H9 (cell line): ENCODE results near the gene CADM1. TPM values are rescaled to one million over a fixed set of nuclear protein-coding genes. Genes with fewer than 3 reads are reported as not detected.

Source experiments
- DNase-seq: peaks from one replicate; pipeline ENCODE4 v3.0.0-alpha.2; 2017
- H2AFZ ChIP-seq: one replicate; pipeline ENCODE4 v1.6.1; 2013; ENCODE audit warnings: mild to moderate bottlenecking, low read length, control low read depth, moderate library complexity
- H2AK5ac ChIP-seq: 2 replicates; pipeline ENCODE4 v1.6.1; 2013; ENCODE audit warnings: low read length, control low read depth, mixed read lengths; ENCODE audit not compliant: insufficient read length
- H2BK120ac ChIP-seq: one replicate; pipeline ENCODE4 v1.6.1; 2013; ENCODE audit warnings: low read depth, mild to moderate bottlenecking, low read length, control low read depth, inconsistent platforms; ENCODE audit not compliant: poor library complexity, severe bottlenecking
- H2BK12ac ChIP-seq: 2 replicates; pipeline ENCODE4 v1.6.1; 2013; ENCODE audit warnings: low read length, control low read depth, mixed read lengths, low read depth; ENCODE audit not compliant: insufficient read length
- H2BK15ac ChIP-seq: 2 replicates; pipeline ENCODE4 v1.6.1; 2013; ENCODE audit warnings: low read depth, low read length, control low read depth
- H2BK20ac ChIP-seq: one replicate; pipeline ENCODE4 v1.6.1; 2013; ENCODE audit warnings: low read depth, mild to moderate bottlenecking, low read length, control low read depth, inconsistent platforms; ENCODE audit not compliant: poor library complexity, severe bottlenecking
- H2BK5ac ChIP-seq: 2 replicates; pipeline ENCODE4 v1.6.1; 2013; ENCODE audit warnings: low read length, control low read depth, mixed read lengths; ENCODE audit not compliant: insufficient read length
- H3K14ac ChIP-seq: 2 replicates; pipeline ENCODE4 v1.6.1; 2013; ENCODE audit warnings: low read length, control low read depth; ENCODE audit not compliant: insufficient read depth
- H3K18ac ChIP-seq: 2 replicates; pipeline ENCODE4 v1.6.1; 2013; ENCODE audit warnings: low read depth, mild to moderate bottlenecking, mixed read lengths, low read length, control low read depth; ENCODE audit not compliant: insufficient read length
- H3K23ac ChIP-seq: 2 replicates; pipeline ENCODE4 v1.6.1; 2013; ENCODE audit warnings: low read length, control low read depth, mixed read lengths, low read depth; ENCODE audit not compliant: insufficient read length
- H3K23me2 ChIP-seq: 2 replicates; pipeline ENCODE4 v1.6.1; 2013; ENCODE audit warnings: low read depth, mild to moderate bottlenecking, mixed read lengths, low read length, control low read depth; ENCODE audit not compliant: insufficient read length, poor library complexity, severe bottlenecking
- H3K27ac ChIP-seq: 2 replicates; pipeline ENCODE4 v1.5.1; 2013; ENCODE audit warnings: low read length, control low read depth, mixed read lengths, low read depth; ENCODE audit not compliant: insufficient read length
- H3K27me3 ChIP-seq: 2 replicates; pipeline ENCODE4 v1.6.1; 2013; ENCODE audit warnings: low read length, control low read depth, inconsistent platforms; ENCODE audit not compliant: insufficient read depth
- H3K4ac ChIP-seq: 2 replicates; pipeline ENCODE4 v1.6.1; 2013; ENCODE audit warnings: low read depth, mild to moderate bottlenecking, control low read depth, inconsistent platforms, low read length, moderate library complexity
- H3K4me1 ChIP-seq: 2 replicates; pipeline ENCODE4 v1.6.1; 2013; ENCODE audit warnings: low read length, control low read depth, inconsistent platforms; ENCODE audit not compliant: insufficient read depth
- H3K4me2 ChIP-seq: 2 replicates; pipeline ENCODE4 v1.6.1; 2013; ENCODE audit warnings: low read length, control low read depth, mixed read lengths; ENCODE audit not compliant: insufficient read length, insufficient read depth
- H3K56ac ChIP-seq: 2 replicates; pipeline ENCODE4 v1.6.1; 2013; ENCODE audit warnings: low read depth, mild to moderate bottlenecking, mixed read lengths, low read length, control low read depth; ENCODE audit not compliant: insufficient read length
- H3K79me1 ChIP-seq: 2 replicates; pipeline ENCODE4 v1.6.1; 2013; ENCODE audit warnings: low read depth, mild to moderate bottlenecking, moderate library complexity, low read length, control low read depth, inconsistent platforms; ENCODE audit not compliant: insufficient read depth, poor library complexity, severe bottlenecking
- H3K79me2 ChIP-seq: 2 replicates; pipeline ENCODE4 v1.6.1; 2013; ENCODE audit warnings: low read length, control low read depth, inconsistent platforms; ENCODE audit not compliant: insufficient read depth
- H3K9ac ChIP-seq: 2 replicates; pipeline ENCODE4 v1.6.1; 2013; ENCODE audit warnings: low read length, control low read depth, mixed read lengths; ENCODE audit not compliant: insufficient read length; ENCODE audit errors: extremely low read depth
- H3K9me3 ChIP-seq: one replicate; pipeline ENCODE4 v1.6.1; 2013; ENCODE audit warnings: low read depth, low read length, inconsistent platforms; ENCODE audit not compliant: control insufficient read depth
- H3T11ph ChIP-seq: one replicate; pipeline ENCODE4 v1.6.1; 2013; ENCODE audit warnings: mild to moderate bottlenecking, low read length, control low read depth, inconsistent platforms
- H4K20me1 ChIP-seq: one replicate; pipeline ENCODE4 v1.6.1; 2013; ENCODE audit not compliant: control insufficient read depth, insufficient read length, insufficient read depth
- H4K5ac ChIP-seq: 2 replicates; pipeline ENCODE4 v1.6.1; 2013; ENCODE audit warnings: low read depth, mild to moderate bottlenecking, mixed read lengths, low read length, control low read depth; ENCODE audit not compliant: insufficient read length
- H4K8ac ChIP-seq: replicated peaks from 2 replicates; pipeline ENCODE4 v1.6.1; 2013; ENCODE audit warnings: low read length, control low read depth, mixed read lengths, low read depth; ENCODE audit not compliant: insufficient read length
- H4K91ac ChIP-seq: 2 replicates; pipeline ENCODE4 v1.6.1; 2013; ENCODE audit warnings: low read depth, mild to moderate bottlenecking, moderate library complexity, mixed read lengths, low read length, control low read depth; ENCODE audit not compliant: insufficient read length
- H3K27ac Mint-ChIP-seq, 3 experiments: 2 replicates in 2 of 3; 3 replicates in 1 of 3; pipeline ENCODE4 v1.8.0; 2020 to 2021; ENCODE audit warnings: mixed read lengths in 3 of 3, mild to moderate bottlenecking in 1 of 3, moderate library complexity in 1 of 3
- H3K27me3 Mint-ChIP-seq: 2 replicates; pipeline ENCODE4 v1.8.0; 2021; ENCODE audit warnings: low read depth, mild to moderate bottlenecking, moderate library complexity, mixed read lengths
- H3K36me3 Mint-ChIP-seq, 3 experiments: 2 replicates in 2 of 3; 3 replicates in 1 of 3; pipeline ENCODE4 v1.8.0; 2020 to 2021; ENCODE audit warnings: low read depth in 3 of 3, mixed read lengths in 3 of 3; ENCODE audit not compliant: insufficient read depth in 1 of 3
- H3K4me1 Mint-ChIP-seq, 2 experiments: 2 replicates each; pipeline ENCODE4 v1.8.0; 2020; ENCODE audit warnings: mixed read lengths in 2 of 2
- H3K4me3 Mint-ChIP-seq, 2 experiments: 2 replicates in 1 of 2; 3 replicates in 1 of 2; pipeline ENCODE4 v1.8.0; 2020 to 2021; ENCODE audit warnings: mild to moderate bottlenecking in 2 of 2, mixed read lengths in 2 of 2, moderate library complexity in 1 of 2
- H3K9me3 Mint-ChIP-seq, 2 experiments: 2 replicates in 1 of 2; 3 replicates in 1 of 2; pipeline ENCODE4 v1.8.0; 2020; ENCODE audit warnings: mild to moderate bottlenecking in 2 of 2, mixed read lengths in 2 of 2, moderate library complexity in 1 of 2
- CTCF ChIP-seq: fragments of 200-600 bp; sonication (generic); conservative IDR thresholded peaks from 3 replicates; pipeline ENCODE4 v1.8.0; 2021; ENCODE audit warnings: antibody characterized with exemption, mild to moderate bottlenecking
- WGBS: extraction: QIAGEN DNeasy Blood & Tissue Kit; methylation state at CpG from one replicate; pipeline ENCODE4 v1.1.7; 2013; ENCODE audit warnings: missing lambda C conversion rate, low lambda C conversion rate, mixed read lengths; ENCODE audit not compliant: insufficient read length; ENCODE audit errors: extremely low coverage; 5-methylcytosine and 5-hydroxymethylcytosine counted together
- total RNA-seq: library from RNA; stranded (reverse); gene quantifications from 2 replicates; pipeline ENCODE4 v1.2.1, GENCODE V29; 2021

CADM1 gene
- total RNA-seq, 1 experiment from 2014 or later = 11.9 TPM

GRCh38 chr11:115241899-115242298 lies 262.3 kb downstream of the CADM1 start:
- no peak overlapping the region for H3K56ac ChIP-seq
- H3K27ac ChIP-seq = no peak overlapping the region
- no peak overlapping the region for H3T11ph ChIP-seq
- H3K36me3 Mint-ChIP-seq = no peaks in the 10 kb centered on the region
- H3K4me3 Mint-ChIP-seq = no peak overlapping the region
- DNase-seq = no peak
- H3K27me3 ChIP-seq = no peaks in the 10 kb centered on the region
- H4K8ac ChIP-seq = no peak overlapping the region
- no peak overlapping the region for H2AFZ ChIP-seq
- H2BK20ac ChIP-seq = no peak overlapping the region
- H2BK5ac ChIP-seq = no peak overlapping the region
- H3K4me2 ChIP-seq = no peak overlapping the region
- no peak overlapping the region for H2BK120ac ChIP-seq
- no CpG with 5 or more reads among the region's 4 CpGs for WGBS
- no peaks in the 10 kb centered on the region for H3K9me3 ChIP-seq
- H3K4me1 Mint-ChIP-seq = peaks cover 5 to 14% of the 10 kb centered on the region in 2 experiments; a peak in 3 of 4 replicates
- no peaks in the 10 kb centered on the region for H3K27me3 Mint-ChIP-seq
- H3K9ac ChIP-seq = no peak overlapping the region
- H3K4ac ChIP-seq = no peak overlapping the region
- no peaks in the 10 kb centered on the region for H3K79me1 ChIP-seq
- H2AK5ac ChIP-seq = no peak overlapping the region
- no peaks in the 10 kb centered on the region for H3K9me3 Mint-ChIP-seq
- H4K5ac ChIP-seq = no peak overlapping the region
- H3K79me2 ChIP-seq = no peaks in the 10 kb centered on the region
- H3K23ac ChIP-seq = no peak overlapping the region
- no peak overlapping the region for H4K91ac ChIP-seq
- no peaks in the 10 kb centered on the region for H4K20me1 ChIP-seq
- no peaks in the 10 kb centered on the region for H3K4me1 ChIP-seq
- no peak overlapping the region for H3K18ac ChIP-seq
- no peaks in the 10 kb centered on the region for H3K23me2 ChIP-seq
- H2BK15ac ChIP-seq = no peak overlapping the region
- H3K27ac Mint-ChIP-seq = no peak overlapping the region
- H3K14ac ChIP-seq = no peak overlapping the region
- H2BK12ac ChIP-seq = no peak overlapping the region
- TF ChIP-seq CTCF = no peak
